Prostate gland (tissue), 2 donors: ENCODE results near the gene CROCC2.

Source experiments
- CTCF ChIP-seq, 4 experiments: fragments of 200-600 bp in 2 of 4; fragments of 450-650 bp in 2 of 4; sonication (generic) in 2 of 4; IDR thresholded peaks; 1 replicate in 3 of 4; 2 replicates in 1 of 4; pipeline ENCODE4 v1.5.1; 2016 to 2019; ENCODE audit warnings: antibody characterized with exemption in 4 of 4, mild to moderate bottlenecking in 2 of 4, moderate library complexity in 2 of 4
- POLR2AphosphoS5 ChIP-seq: sonication (generic); formaldehyde crosslinking; IDR thresholded peaks from one replicate; pipeline ENCODE4 v1.6.1; 2017; ENCODE audit warnings: antibody characterized with exemption

- TF ChIP-seq CTCF (IDR thresholded peaks at IDR 0.05) (no peak), POLR2AphosphoS5 (no peak)
Measured at GRCh38 chr2:241030883-241031282, 124.7 kb downstream of the CROCC2 start.
